Measurements from ENCODE around the gene TRIM27.
"Not testable (repeated sequence)": the region's sequence is repeated elsewhere in the genome, so short reads cannot be mapped to it uniquely, and the experiment has no call there.

The TRIM27 gene

GRCh38 chr6:28923318-28924102 is at the start of gene TRIM27:
TSS of gene TRIM27 (minus strand) at chr6:28923985. CDS start at chr6:28923632, 353 bp downstream.
- DNase-seq: peak; percentile 90

- DNase-seq: not testable (repeated sequence)
Measured at GRCh38 chr6:28970056-28970455, 46.3 kb upstream of the TRIM27 start.

- DNase-seq: no peak
Measured at GRCh38 chr6:28969129-28969528, 45.3 kb upstream of the TRIM27 start.

- no peak for DNase-seq
Measured at GRCh38 chr6:28968476-28968875, 44.7 kb upstream of the TRIM27 start.

- DNase-seq: no peak
Measured at GRCh38 chr6:28965706-28966105, 41.9 kb upstream of the TRIM27 start.

GRCh38 chr6:28960846-28961500 is 37.2 kb upstream of the TRIM27 start:
- no peak for DNase-seq

- not testable (repeated sequence) for DNase-seq
Measured at GRCh38 chr6:28958561-28959243, 34.9 kb upstream of the TRIM27 start.

- not testable (repeated sequence) for DNase-seq
Measured at GRCh38 chr6:28957795-28958314, 34.1 kb upstream of the TRIM27 start.

- no peak for DNase-seq
Measured at GRCh38 chr6:28956331-28956730, 32.5 kb upstream of the TRIM27 start.

GRCh38 chr6:28953585-28954258 is 29.9 kb upstream of the TRIM27 start:
- DNase-seq: peak; percentile 58

GRCh38 chr6:28953039-28953584 is 29.3 kb upstream of the TRIM27 start:
- peak; percentile 76 for DNase-seq

GRCh38 chr6:28949656-28950195 is 25.9 kb upstream of the TRIM27 start:
- DNase-seq: not testable (repeated sequence)

GRCh38 chr6:28948782-28949486 is 25.1 kb upstream of the TRIM27 start:
- peak; percentile 62 for DNase-seq

GRCh38 chr6:28947831-28948270 is 24.1 kb upstream of the TRIM27 start:
- DNase-seq: peak; percentile 52

GRCh38 chr6:28947067-28947765 is 23.4 kb upstream of the TRIM27 start:
- no peak for DNase-seq

- no peak for DNase-seq
Measured at GRCh38 chr6:28945349-28945748, 21.6 kb upstream of the TRIM27 start.

- peak; percentile 84 for DNase-seq
Measured at GRCh38 chr6:28944412-28944865, 20.7 kb upstream of the TRIM27 start.

- peak; percentile 83 for DNase-seq
Measured at GRCh38 chr6:28943557-28944411, 20.0 kb upstream of the TRIM27 start.

- no peak for DNase-seq
Measured at GRCh38 chr6:28943223-28943556, 19.4 kb upstream of the TRIM27 start.

Measured in EL (cell line).